Measurements from ENCODE around the gene TPRA1. TPM values are rescaled to one million over a fixed set of nuclear protein-coding genes. Genes with fewer than 3 reads are reported as not detected.

The TPRA1 gene
- total and polyA plus RNA-seq, 2 donors (not counting 1 experiment from before 2014, with no cell fraction given): 17.5 to 47.4 TPM

GRCh38 chr3:127585813-127586413, 4.6 kb downstream of the TPRA1 start:
- Histone ChIP-seq H3K27me3 (ENCODE audit: control insufficient read depth, insufficient read depth, low read length) (no peaks in the 10 kb centered on the region), H3K4me2 (ENCODE audit: extremely low read depth, insufficient read depth, low read length) (no peak overlapping the region), H3K79me2 (ENCODE audit: control insufficient read depth, insufficient read depth, low read length) (peaks cover 67% of the 10 kb centered on the region), H3K36me3 (ENCODE audit: control insufficient read depth, insufficient read depth, low read length) (no peaks in the 10 kb centered on the region), H3K9ac (ENCODE audit: insufficient read depth, low read length) (no peak overlapping the region), H2AFZ (ENCODE audit: low read length) (no peak overlapping the region), H3K4me1 (ENCODE audit: control insufficient read depth, extremely low read depth, insufficient read depth, low read length) (peaks cover 10% of the 10 kb centered on the region), H3K4me3 (replicated peaks in 1 of 4; ENCODE audit: control extremely low read depth in 1 of 4, insufficient read depth in 1 of 4, low read depth in 3 of 4, low read length in 4 of 4) (no peak overlapping the region), H4K20me1 (ENCODE audit: control insufficient read depth, extremely low read depth, insufficient read depth, low read length) (no peaks in the 10 kb centered on the region), H3K27ac (ENCODE audit: insufficient read depth, low read length) (no peak overlapping the region), H3K9me3 (ENCODE audit: control insufficient read depth, insufficient read depth, low read depth, low read length) (no peaks in the 10 kb centered on the region)
- TF ChIP-seq CTCF (conservative IDR thresholded peaks at IDR 0.05 in 1 of 2, IDR thresholded peaks at IDR 0.05 in 1 of 2; ENCODE audit: low read depth in 1 of 2, low read length in 2 of 2) (no peak), EZH2 (IDR thresholded peaks at IDR 0.05; ENCODE audit: low read length, missing control alignments) (no peak)
- DNase-seq (ENCODE audit: low read depth in 2 of 2): no peak

GRCh38 chr3:127585163-127585812, 5.2 kb downstream of the TPRA1 start:
- H3K4me3 ChIP-seq (replicated peaks in 1 of 4; ENCODE audit: control extremely low read depth in 1 of 4, insufficient read depth in 1 of 4, low read depth in 3 of 4, low read length in 4 of 4): no peak overlapping the region
- H3K4me1 ChIP-seq (ENCODE audit: control insufficient read depth, extremely low read depth, insufficient read depth, low read length): peaks cover 10% of the 10 kb centered on the region
- no peak for TF ChIP-seq CTCF (conservative IDR thresholded peaks at IDR 0.05 in 1 of 2, IDR thresholded peaks at IDR 0.05 in 1 of 2; ENCODE audit: low read depth in 1 of 2, low read length in 2 of 2)
- no peak for TF ChIP-seq EZH2 (IDR thresholded peaks at IDR 0.05; ENCODE audit: low read length, missing control alignments)
- H3K9me3 ChIP-seq (ENCODE audit: control insufficient read depth, insufficient read depth, low read depth, low read length): no peaks in the 10 kb centered on the region
- H3K79me2 ChIP-seq (ENCODE audit: control insufficient read depth, insufficient read depth, low read length): peaks cover 73% of the 10 kb centered on the region
- no peaks in the 10 kb centered on the region for H4K20me1 ChIP-seq (ENCODE audit: control insufficient read depth, extremely low read depth, insufficient read depth, low read length)
- no peaks in the 10 kb centered on the region for H3K27me3 ChIP-seq (ENCODE audit: control insufficient read depth, insufficient read depth, low read length)
- no peak overlapping the region for H3K9ac ChIP-seq (ENCODE audit: insufficient read depth, low read length)
- no peak overlapping the region for H2AFZ ChIP-seq (ENCODE audit: low read length)
- H3K36me3 ChIP-seq (ENCODE audit: control insufficient read depth, insufficient read depth, low read length): no peaks in the 10 kb centered on the region
- no peak overlapping the region for H3K4me2 ChIP-seq (ENCODE audit: extremely low read depth, insufficient read depth, low read length)
- DNase-seq (ENCODE audit: low read depth in 2 of 2): peak; percentile 21 to 22
- no peak overlapping the region for H3K27ac ChIP-seq (ENCODE audit: insufficient read depth, low read length)

- H3K4me3 ChIP-seq (replicated peaks in 1 of 4; ENCODE audit: control extremely low read depth in 1 of 4, insufficient read depth in 1 of 4, low read depth in 3 of 4, low read length in 4 of 4): no peak overlapping the region
- H3K4me2 ChIP-seq (ENCODE audit: extremely low read depth, insufficient read depth, low read length): no peak overlapping the region
- H3K9ac ChIP-seq (ENCODE audit: insufficient read depth, low read length): no peak overlapping the region
- peaks cover 3% of the 10 kb centered on the region for H3K36me3 ChIP-seq (ENCODE audit: control insufficient read depth, insufficient read depth, low read length)
- no peaks in the 10 kb centered on the region for H3K27me3 ChIP-seq (ENCODE audit: control insufficient read depth, insufficient read depth, low read length)
- TF ChIP-seq CTCF (conservative IDR thresholded peaks at IDR 0.05 in 1 of 2, IDR thresholded peaks at IDR 0.05 in 1 of 2; ENCODE audit: low read depth in 1 of 2, low read length in 2 of 2): no peak
- TF ChIP-seq EZH2 (IDR thresholded peaks at IDR 0.05; ENCODE audit: low read length, missing control alignments): no peak
- no peaks in the 10 kb centered on the region for H3K9me3 ChIP-seq (ENCODE audit: control insufficient read depth, insufficient read depth, low read depth, low read length)
- H3K27ac ChIP-seq (ENCODE audit: insufficient read depth, low read length): no peak overlapping the region
- peaks cover 72% of the 10 kb centered on the region for H3K79me2 ChIP-seq (ENCODE audit: control insufficient read depth, insufficient read depth, low read length)
- H2AFZ ChIP-seq (ENCODE audit: low read length): no peak overlapping the region
- H3K4me1 ChIP-seq (ENCODE audit: control insufficient read depth, extremely low read depth, insufficient read depth, low read length): peaks cover 10% of the 10 kb centered on the region
- no peak for DNase-seq (ENCODE audit: low read depth in 2 of 2)
- no peaks in the 10 kb centered on the region for H4K20me1 ChIP-seq (ENCODE audit: control insufficient read depth, extremely low read depth, insufficient read depth, low read length)
Measured at GRCh38 chr3:127584734-127585133, 5.8 kb downstream of the TPRA1 start.
